Chondrocyte (in vitro differentiated cells): ENCODE results near the gene TSPAN9. TPM values are rescaled to one million over a fixed set of nuclear protein-coding genes. Genes with fewer than 3 reads are reported as not detected.

Source experiments
- DNase-seq: peaks from one replicate; pipeline ENCODE4 v3.0.0; 2021; ENCODE audit warnings: mixed read lengths, low spot score
- H3K27ac Mint-ChIP-seq: one replicate; pipeline ENCODE4 v1.8.0; 2021; ENCODE audit warnings: mild to moderate bottlenecking, moderate library complexity, mixed read lengths; ENCODE audit not compliant: unreplicated experiment
- H3K27me3 Mint-ChIP-seq: 2 replicates; pipeline ENCODE4 v1.8.0; 2021; ENCODE audit warnings: low read depth, mixed read lengths
- H3K36me3 Mint-ChIP-seq: 2 replicates; pipeline ENCODE4 v1.8.0; 2021; ENCODE audit warnings: low read depth, mixed read lengths
- H3K4me1 Mint-ChIP-seq: 2 replicates; pipeline ENCODE4 v1.8.0; 2021; ENCODE audit warnings: low read depth, mild to moderate bottlenecking, mixed read lengths
- H3K4me3 Mint-ChIP-seq: one replicate; pipeline ENCODE4 v1.8.0; 2021; ENCODE audit warnings: mild to moderate bottlenecking, moderate library complexity, mixed read lengths; ENCODE audit not compliant: unreplicated experiment
- H3K9me3 Mint-ChIP-seq: 2 replicates; pipeline ENCODE4 v1.8.0; 2021; ENCODE audit warnings: low read depth, mixed read lengths
- total RNA-seq: library from RNA; stranded (reverse); gene quantifications from 3 replicates; pipeline ENCODE4 v1.2.1, GENCODE V29; 2021
- TF ChIP-seq, protein P1 (sequence below): fragments of 200-600 bp; sonication (generic); IDR thresholded peaks from 2 replicates; pipeline ENCODE4 v1.5.0; 2021; ENCODE audit warnings: antibody characterized with exemption, mild to moderate bottlenecking, moderate library complexity

The TSPAN9 gene
- total RNA-seq, 1 donor from 2014 or later = 50.4 TPM

DNA sequence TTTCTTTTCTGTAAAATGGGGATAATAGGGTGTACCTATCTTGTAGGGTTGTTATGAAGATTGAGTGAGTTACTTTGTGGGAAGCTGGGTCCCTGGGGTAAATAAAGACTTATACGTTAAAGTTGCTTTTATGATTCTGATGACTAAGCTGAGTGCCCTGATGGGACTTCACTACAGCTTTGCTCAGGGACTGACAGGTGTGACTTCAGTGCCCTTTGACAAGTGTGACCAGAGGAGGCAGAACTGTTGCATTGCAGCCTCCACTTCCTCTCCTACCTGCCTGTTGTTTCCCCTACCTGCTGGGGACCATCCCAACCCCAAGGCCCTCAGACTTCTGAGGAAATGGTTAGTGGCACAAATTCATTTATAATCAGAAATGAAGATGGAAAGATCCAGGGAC is 119.3 kb downstream of the TSPAN9 start:
- H3K9me3 Mint-ChIP-seq = no peaks in the 10 kb centered on the region
- no peak for DNase-seq
- TF ChIP-seq, protein P1, sequence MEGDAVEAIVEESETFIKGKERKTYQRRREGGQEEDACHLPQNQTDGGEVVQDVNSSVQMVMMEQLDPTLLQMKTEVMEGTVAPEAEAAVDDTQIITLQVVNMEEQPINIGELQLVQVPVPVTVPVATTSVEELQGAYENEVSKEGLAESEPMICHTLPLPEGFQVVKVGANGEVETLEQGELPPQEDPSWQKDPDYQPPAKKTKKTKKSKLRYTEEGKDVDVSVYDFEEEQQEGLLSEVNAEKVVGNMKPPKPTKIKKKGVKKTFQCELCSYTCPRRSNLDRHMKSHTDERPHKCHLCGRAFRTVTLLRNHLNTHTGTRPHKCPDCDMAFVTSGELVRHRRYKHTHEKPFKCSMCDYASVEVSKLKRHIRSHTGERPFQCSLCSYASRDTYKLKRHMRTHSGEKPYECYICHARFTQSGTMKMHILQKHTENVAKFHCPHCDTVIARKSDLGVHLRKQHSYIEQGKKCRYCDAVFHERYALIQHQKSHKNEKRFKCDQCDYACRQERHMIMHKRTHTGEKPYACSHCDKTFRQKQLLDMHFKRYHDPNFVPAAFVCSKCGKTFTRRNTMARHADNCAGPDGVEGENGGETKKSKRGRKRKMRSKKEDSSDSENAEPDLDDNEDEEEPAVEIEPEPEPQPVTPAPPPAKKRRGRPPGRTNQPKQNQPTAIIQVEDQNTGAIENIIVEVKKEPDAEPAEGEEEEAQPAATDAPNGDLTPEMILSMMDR = no peak
- H3K4me3 Mint-ChIP-seq = no peak overlapping the region
- no peak overlapping the region for H3K27ac Mint-ChIP-seq
- H3K4me1 Mint-ChIP-seq = peaks cover 10% of the 10 kb centered on the region
- no peaks in the 10 kb centered on the region for H3K27me3 Mint-ChIP-seq
- peaks cover 2% of the 10 kb centered on the region for H3K36me3 Mint-ChIP-seq

DNA sequence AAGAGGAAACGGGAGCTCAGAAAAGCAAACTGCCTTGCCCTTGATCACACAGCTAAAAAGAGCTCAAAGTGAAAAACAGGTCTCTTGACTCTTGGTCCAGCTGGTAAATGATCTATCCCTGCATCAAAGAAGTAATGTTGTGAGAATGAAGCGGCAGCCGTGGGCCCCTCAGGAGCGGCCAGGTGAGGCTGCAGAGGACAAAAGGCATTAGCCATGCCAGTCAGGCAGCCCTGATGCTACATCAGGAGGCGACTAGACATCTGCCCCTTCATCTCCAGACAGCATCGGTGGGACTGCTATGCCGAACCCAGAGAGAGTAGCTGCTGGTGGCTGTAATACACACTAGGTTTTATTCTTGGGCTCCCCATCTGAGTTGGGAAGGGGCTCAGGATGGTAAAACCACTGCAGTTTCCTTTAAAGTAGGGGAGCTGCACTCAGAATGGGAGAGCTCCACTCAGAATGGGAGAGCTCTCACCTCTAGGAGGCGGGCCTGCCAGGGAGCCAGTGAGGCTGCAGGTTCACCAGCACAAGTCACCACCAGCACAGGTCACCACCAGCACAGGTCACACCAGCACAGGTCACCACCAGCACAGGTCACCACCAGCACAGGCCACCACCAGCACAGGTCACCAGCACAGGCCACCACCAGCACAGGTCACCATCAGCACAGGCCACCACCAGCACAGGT is 120.1 kb downstream of the TSPAN9 start:
- H3K4me1 Mint-ChIP-seq = peaks cover 17% of the 10 kb centered on the region
- TF ChIP-seq, protein P1 = no peak
- no peaks in the 10 kb centered on the region for H3K27me3 Mint-ChIP-seq
- no peak overlapping the region for H3K27ac Mint-ChIP-seq
- H3K36me3 Mint-ChIP-seq = peaks cover 2% of the 10 kb centered on the region
- DNase-seq = no peak
- H3K9me3 Mint-ChIP-seq = no peaks in the 10 kb centered on the region
- no peak overlapping the region for H3K4me3 Mint-ChIP-seq

DNA sequence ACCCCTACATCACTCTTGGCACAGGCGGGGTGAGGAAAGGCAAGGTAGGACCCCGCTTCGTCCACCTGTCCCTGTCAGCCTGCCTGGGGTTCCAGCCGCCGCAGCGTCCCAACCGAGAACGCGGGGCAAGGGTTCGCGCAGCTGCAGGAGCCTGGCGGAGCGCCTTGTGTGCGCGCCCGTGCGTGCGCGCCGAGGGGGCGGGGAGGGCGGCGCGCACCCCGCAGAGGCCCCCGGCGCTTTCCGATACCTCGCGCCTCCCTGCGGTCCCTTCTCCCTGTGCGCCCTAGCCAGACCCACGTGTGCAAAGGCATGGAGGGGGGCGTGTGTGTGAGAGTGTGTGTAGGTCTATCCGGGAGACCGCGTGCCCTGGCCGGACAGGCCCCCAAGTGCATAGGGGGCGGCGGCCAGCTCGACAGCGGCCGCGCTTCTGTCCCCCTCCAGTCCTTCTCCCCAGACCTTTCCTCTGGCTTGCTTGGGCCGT is 122.4 kb downstream of the TSPAN9 start:
- Mint-ChIP-seq H3K4me1 (peaks cover 32% of the 10 kb centered on the region), H3K27ac (no peak overlapping the region), H3K27me3 (no peaks in the 10 kb centered on the region), H3K36me3 (peaks cover 2% of the 10 kb centered on the region), H3K4me3 (peak overlapping the region; percentile 77), H3K9me3 (no peaks in the 10 kb centered on the region)
- DNase-seq = no peak
- TF ChIP-seq, protein P1 = no peak

DNA sequence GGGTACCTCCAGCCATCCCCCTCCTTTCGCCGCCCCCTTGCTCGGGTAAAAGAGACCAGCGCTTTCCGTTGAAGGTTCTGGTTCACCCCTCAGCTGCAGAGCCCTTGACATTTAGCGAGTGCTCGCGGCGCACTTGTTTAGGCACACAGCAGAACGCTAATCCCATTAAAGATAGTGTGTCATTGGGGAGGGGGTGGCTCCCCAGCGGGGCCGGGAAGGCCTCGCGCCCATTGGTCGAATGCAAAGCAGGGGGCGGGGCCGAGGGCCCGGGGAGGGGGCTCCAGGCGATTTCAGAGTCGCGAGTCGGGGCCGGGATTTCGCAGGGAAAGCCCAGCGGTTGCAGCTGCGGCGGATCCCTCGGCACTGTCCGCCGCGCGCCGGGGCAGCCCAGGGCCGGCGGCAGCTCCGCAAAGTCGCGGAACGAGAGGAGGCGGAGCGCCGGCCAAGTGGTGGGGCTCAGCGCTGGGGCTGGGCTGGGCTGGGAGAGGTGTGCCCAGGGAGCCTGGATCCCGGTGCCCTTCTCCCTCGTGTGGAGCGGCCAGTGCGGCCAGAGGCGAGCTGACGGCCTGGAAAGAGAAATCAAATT is 122.9 kb downstream of the TSPAN9 start:
- Mint-ChIP-seq H3K9me3 (no peaks in the 10 kb centered on the region), H3K4me1 (peaks cover 35% of the 10 kb centered on the region), H3K27me3 (no peaks in the 10 kb centered on the region), H3K27ac (no peak overlapping the region), H3K36me3 (peaks cover 2% of the 10 kb centered on the region), H3K4me3 (peak overlapping the region; percentile 77)
- DNase-seq = no peak
- TF ChIP-seq, protein P1 = no peak

DNA sequence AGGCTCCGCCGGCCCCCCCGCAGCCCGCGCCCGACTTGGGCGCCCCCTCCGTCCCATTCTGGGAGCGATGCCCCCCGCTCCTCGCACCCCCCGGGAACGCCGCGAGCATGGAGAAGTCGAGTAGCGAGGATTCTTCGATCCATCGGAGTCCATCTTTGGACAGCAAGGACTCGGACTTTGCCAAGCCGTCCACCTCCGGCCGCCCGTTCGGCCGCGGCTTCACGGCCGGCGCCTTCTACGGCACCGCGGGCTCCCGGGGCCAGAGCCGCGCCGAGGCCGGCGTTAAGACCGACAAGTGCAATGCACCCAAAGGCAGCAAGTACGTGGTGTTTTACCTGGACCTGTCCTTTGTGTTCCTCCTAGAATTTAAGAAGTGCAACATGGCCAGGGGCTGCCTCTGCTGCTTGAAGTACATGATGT is 123.6 kb downstream of the TSPAN9 start:
- peak overlapping the region; percentile 73 for H3K4me3 Mint-ChIP-seq
- DNase-seq = no peak
- H3K27me3 Mint-ChIP-seq = no peaks in the 10 kb centered on the region
- peaks cover 42% of the 10 kb centered on the region for H3K4me1 Mint-ChIP-seq
- TF ChIP-seq, protein P1 = no peak
- H3K27ac Mint-ChIP-seq = no peak overlapping the region
- H3K36me3 Mint-ChIP-seq = peaks cover 2% of the 10 kb centered on the region
- H3K9me3 Mint-ChIP-seq = no peaks in the 10 kb centered on the region
